ENCODE results near the gene GNS. TPM values are rescaled to one million over a fixed set of nuclear protein-coding genes. Genes with fewer than 3 reads are reported as not detected.

GNS gene
- total and polyA plus RNA-seq, 8 donors, result 7.1 to 66.0 (median 26.0) TPM

- FAIRE-seq (no peak), DNase-seq (no peak), ATAC-seq (no peak)
- H3K4me1 ChIP-seq, result peaks cover 5 to 12% (median 6%) of the 10 kb centered on the region in 3 donors
- no peaks in the 10 kb centered on the region for H3K9me3 ChIP-seq
- 78 to 89% methylated on average over 3 of the region's 3 CpGs for WGBS, 2 donors
- H3K36me3 ChIP-seq, result peaks cover 0 to 38% (median 7%) of the 10 kb centered on the region in 3 donors
- intact Hi-C loops (cut with DNase I), result no loop called here
- TF ChIP-seq, protein P1, sequence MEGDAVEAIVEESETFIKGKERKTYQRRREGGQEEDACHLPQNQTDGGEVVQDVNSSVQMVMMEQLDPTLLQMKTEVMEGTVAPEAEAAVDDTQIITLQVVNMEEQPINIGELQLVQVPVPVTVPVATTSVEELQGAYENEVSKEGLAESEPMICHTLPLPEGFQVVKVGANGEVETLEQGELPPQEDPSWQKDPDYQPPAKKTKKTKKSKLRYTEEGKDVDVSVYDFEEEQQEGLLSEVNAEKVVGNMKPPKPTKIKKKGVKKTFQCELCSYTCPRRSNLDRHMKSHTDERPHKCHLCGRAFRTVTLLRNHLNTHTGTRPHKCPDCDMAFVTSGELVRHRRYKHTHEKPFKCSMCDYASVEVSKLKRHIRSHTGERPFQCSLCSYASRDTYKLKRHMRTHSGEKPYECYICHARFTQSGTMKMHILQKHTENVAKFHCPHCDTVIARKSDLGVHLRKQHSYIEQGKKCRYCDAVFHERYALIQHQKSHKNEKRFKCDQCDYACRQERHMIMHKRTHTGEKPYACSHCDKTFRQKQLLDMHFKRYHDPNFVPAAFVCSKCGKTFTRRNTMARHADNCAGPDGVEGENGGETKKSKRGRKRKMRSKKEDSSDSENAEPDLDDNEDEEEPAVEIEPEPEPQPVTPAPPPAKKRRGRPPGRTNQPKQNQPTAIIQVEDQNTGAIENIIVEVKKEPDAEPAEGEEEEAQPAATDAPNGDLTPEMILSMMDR (IDR thresholded peaks at IDR 0.05), result no peak
- no peak overlapping the region for H3K27ac ChIP-seq
- H3K4me3 ChIP-seq, result no peak overlapping the region
- H3K27me3 ChIP-seq, result no peaks in the 10 kb centered on the region
Observed at GRCh38 chr12:64742416-64742815, 16.8 kb downstream of the GNS start.

GRCh38 chr12:64740646-64741045 is 18.6 kb downstream of the GNS start:
- FAIRE-seq (no peak), ATAC-seq (no peak), DNase-seq (no peak)
- peaks cover 7 to 41% (median 11%) of the 10 kb centered on the region in 3 donors for H3K36me3 ChIP-seq
- no peak overlapping the region for H3K27ac ChIP-seq
- H3K9me3 ChIP-seq, result no peaks in the 10 kb centered on the region
- intact Hi-C loops (cut with DNase I), result no loop called here
- H3K27me3 ChIP-seq, result no peaks in the 10 kb centered on the region
- no peak overlapping the region for H3K4me3 ChIP-seq
- 80 to 88% methylated on average over 2 of the region's 2 CpGs for WGBS, 2 donors
- TF ChIP-seq, protein P1 (IDR thresholded peaks at IDR 0.05), result no peak
- peaks cover 5 to 11% (median 6%) of the 10 kb centered on the region in 3 donors for H3K4me1 ChIP-seq

- Histone ChIP-seq H3K36me3 (peaks cover 7 to 48% (median 11%) of the 10 kb centered on the region in 3 donors), H3K9me3 (no peaks in the 10 kb centered on the region), H3K4me3 (no peak overlapping the region), H3K27me3 (no peaks in the 10 kb centered on the region), H3K4me1 (peaks cover 3 to 5% (median 4%) of the 10 kb centered on the region in 3 donors), H3K27ac (no peak overlapping the region)
- ATAC-seq (no peak), DNase-seq (no peak), FAIRE-seq (no peak)
- 76 to 80% methylated on average over 2 of the region's 2 CpGs for WGBS, 2 donors
- TF ChIP-seq, protein P1 (IDR thresholded peaks at IDR 0.05), result no peak
- intact Hi-C loops (cut with DNase I), result no loop called here
Observed at GRCh38 chr12:64739778-64740177, 19.4 kb downstream of the GNS start.

DNA sequence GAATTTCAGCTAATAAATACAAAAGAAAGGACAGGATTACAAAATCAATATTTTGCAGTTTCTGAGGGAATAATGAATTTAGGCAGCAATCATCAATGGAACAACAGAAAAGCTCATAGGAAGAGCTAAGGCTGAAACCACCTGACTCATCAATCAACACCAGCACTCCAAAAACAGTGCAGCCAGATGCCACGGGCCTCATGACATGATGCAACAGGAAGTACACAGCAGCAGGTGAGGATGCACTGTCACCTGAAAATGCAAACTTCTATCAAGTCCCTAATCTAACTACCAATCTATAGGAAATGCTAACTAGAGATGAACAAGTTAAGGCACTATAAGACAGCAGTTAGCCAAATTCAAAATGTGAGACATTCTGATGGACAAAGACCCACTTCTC is 21.7 kb downstream of the GNS start:
- H3K4me3 ChIP-seq, result no peak overlapping the region
- no peaks in the 10 kb centered on the region for H3K9me3 ChIP-seq
- no peaks in the 10 kb centered on the region for H3K4me1 ChIP-seq
- FAIRE-seq, result no peak
- H3K27ac ChIP-seq, result no peak overlapping the region
- H3K36me3 ChIP-seq, result peaks cover 7 to 38% (median 11%) of the 10 kb centered on the region in 3 donors
- 38 to 48% methylated on average over 1 of the region's 1 CpG for WGBS, 2 donors
- H3K27me3 ChIP-seq, result no peaks in the 10 kb centered on the region
- DNase-seq, result no peak
- intact Hi-C loops (cut with DNase I), result no loop called here
- no peak for ATAC-seq
- TF ChIP-seq, protein P1 (IDR thresholded peaks at IDR 0.05), result no peak

DNA sequence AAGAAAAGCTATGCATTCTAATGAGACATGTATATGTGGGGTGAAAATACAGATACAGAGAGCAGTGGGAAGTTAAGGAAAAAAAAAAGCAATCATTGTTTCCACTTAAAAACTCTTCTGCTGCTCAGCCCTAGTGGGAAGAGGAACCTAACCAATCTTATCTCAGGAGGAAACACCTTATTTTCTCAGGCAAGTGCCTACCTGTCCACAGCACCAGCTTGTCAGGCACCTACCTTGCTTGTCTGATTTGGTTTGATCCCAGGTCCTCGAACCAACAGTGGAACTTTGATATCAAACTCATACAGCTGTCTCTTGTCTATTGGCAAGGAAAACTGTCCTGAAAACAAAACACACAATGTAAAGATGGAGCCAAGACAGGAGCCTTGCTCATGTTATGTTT is 22.4 kb downstream of the GNS start:
- H3K4me1 ChIP-seq, result no peaks in the 10 kb centered on the region
- H3K27me3 ChIP-seq, result no peaks in the 10 kb centered on the region
- ATAC-seq (no peak), DNase-seq (no peak), FAIRE-seq (no peak)
- WGBS, 2 donors, result 28 to 30% methylated on average over 1 of the region's 1 CpG
- peaks cover 7 to 37% (median 11%) of the 10 kb centered on the region in 3 donors for H3K36me3 ChIP-seq
- TF ChIP-seq, protein P1 (IDR thresholded peaks at IDR 0.05), result no peak
- no peaks in the 10 kb centered on the region for H3K9me3 ChIP-seq
- no peak overlapping the region for H3K27ac ChIP-seq
- no peak overlapping the region for H3K4me3 ChIP-seq
- intact Hi-C loops (cut with DNase I), result no loop called here

Data from pancreas (tissue), 10 donors.